Mesendoderm (in vitro differentiated cells): ENCODE data around the gene MRPL36.

Source experiments
- DNase-seq: peaks from one replicate; pipeline ENCODE4 v3.0.0; 2013
- H2AK5ac ChIP-seq: 2 replicates; pipeline ENCODE4 v1.6.1; 2013; ENCODE audit warnings: low read length, inconsistent platforms
- H2BK120ac ChIP-seq: 2 replicates; pipeline ENCODE4 v1.6.1; 2013; ENCODE audit warnings: low read depth, mild to moderate bottlenecking, low read length, moderate library complexity, mixed read lengths
- H2BK15ac ChIP-seq: replicated peaks from 2 replicates; pipeline ENCODE4 v1.6.1; 2013; ENCODE audit warnings: low read depth, mild to moderate bottlenecking, moderate library complexity
- H2BK5ac ChIP-seq: 2 replicates; pipeline ENCODE4 v1.6.1; 2013; ENCODE audit warnings: low read length, inconsistent platforms
- H3K18ac ChIP-seq: 2 replicates; pipeline ENCODE4 v1.6.1; 2013; ENCODE audit warnings: mild to moderate bottlenecking, low read length, mixed read lengths
- H3K23ac ChIP-seq: one replicate; pipeline ENCODE4 v1.6.1; 2013; ENCODE audit warnings: low read length
- H3K27ac ChIP-seq: 2 replicates; pipeline ENCODE4 v1.5.1; 2013; ENCODE audit warnings: low read depth, mild to moderate bottlenecking, inconsistent platforms, low read length, moderate library complexity
- H3K27me3 ChIP-seq: 2 replicates; pipeline ENCODE4 v1.6.1; 2013; ENCODE audit warnings: low read length, control low read depth, mild to moderate bottlenecking, inconsistent platforms; ENCODE audit not compliant: insufficient read depth, poor library complexity
- H3K36me3 ChIP-seq: 2 replicates; pipeline ENCODE4 v1.6.1; 2013; ENCODE audit warnings: low read length, inconsistent platforms; ENCODE audit not compliant: control insufficient read depth, insufficient read depth
- H3K4ac ChIP-seq: one replicate; pipeline ENCODE4 v1.6.1; 2013; ENCODE audit warnings: low read depth, mild to moderate bottlenecking, low read length, moderate library complexity
- H3K4me1 ChIP-seq: 2 replicates; pipeline ENCODE4 v1.6.1; 2013; ENCODE audit warnings: low read depth, low read length, inconsistent platforms; ENCODE audit not compliant: control insufficient read depth
- H3K4me2 ChIP-seq: 2 replicates; pipeline ENCODE4 v1.6.1; 2013; ENCODE audit warnings: low read length
- H3K4me3 ChIP-seq: 2 replicates; pipeline ENCODE4 v1.5.1; 2013; ENCODE audit warnings: mild to moderate bottlenecking, low read length
- H3K56ac ChIP-seq: one replicate; pipeline ENCODE4 v1.6.1; 2013; ENCODE audit warnings: low read length
- H3K79me1 ChIP-seq: 2 replicates; pipeline ENCODE4 v1.6.1; 2013; ENCODE audit warnings: low read length, inconsistent platforms
- H3K79me2 ChIP-seq: 2 replicates; pipeline ENCODE4 v1.6.1; 2013; ENCODE audit warnings: mild to moderate bottlenecking, low read length; ENCODE audit not compliant: control insufficient read depth, insufficient read depth
- H3K9ac ChIP-seq: 2 replicates; pipeline ENCODE4 v1.6.1; 2013; ENCODE audit warnings: low read length, inconsistent platforms
- H4K5ac ChIP-seq: one replicate; pipeline ENCODE4 v1.6.1; 2013; ENCODE audit warnings: low read length
- H4K8ac ChIP-seq: one replicate; pipeline ENCODE4 v1.6.1; 2013; ENCODE audit warnings: low read depth, mild to moderate bottlenecking, control low read depth, low read length, moderate library complexity
- WGBS: extraction: QIAGEN DNeasy Blood & Tissue Kit; methylation state at CpG from one replicate; pipeline ENCODE4 v1.1.7; 2013; ENCODE audit warnings: low lambda C conversion rate, missing lambda C conversion rate; ENCODE audit not compliant: insufficient coverage; ENCODE audit errors: extremely low coverage; 5-methylcytosine and 5-hydroxymethylcytosine counted together

The MRPL36 gene

DNA sequence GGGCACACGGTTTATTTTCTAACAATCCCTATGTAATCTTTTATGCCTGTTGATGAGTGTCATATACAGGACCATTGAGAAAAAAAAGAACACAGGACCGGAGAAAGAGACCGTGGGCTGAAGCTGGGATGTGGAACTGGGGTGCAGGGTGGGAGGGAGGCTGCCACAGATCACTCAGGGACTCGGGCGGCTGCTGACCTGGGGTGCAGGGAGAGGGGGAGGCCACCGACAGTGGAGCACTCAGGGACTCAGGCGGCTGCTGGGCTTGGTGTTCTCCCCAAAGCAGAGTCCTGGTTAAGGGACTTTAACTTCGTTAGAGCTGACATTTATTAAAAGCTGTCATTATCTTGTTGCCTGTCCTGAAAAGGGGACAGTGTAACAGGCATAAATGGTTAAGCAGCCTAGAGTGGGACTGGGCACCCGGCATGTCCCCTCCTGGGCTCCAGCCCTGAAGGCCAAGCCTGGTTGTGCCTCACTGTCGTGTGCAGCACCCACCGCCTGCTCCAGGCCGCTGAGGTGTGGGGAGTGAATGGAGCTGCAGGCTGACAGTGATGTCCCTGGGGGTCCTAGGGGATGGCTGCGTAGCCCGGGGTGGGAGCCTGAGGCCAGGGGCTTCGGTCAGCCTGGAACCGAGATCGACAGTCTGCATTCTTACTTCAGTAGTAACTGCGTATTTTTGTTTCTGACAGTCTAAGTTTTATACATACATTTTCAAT, 15.6 kb upstream of the MRPL36 start:
- Histone ChIP-seq H3K79me1 (peaks cover 7% of the 10 kb centered on the region), H2AK5ac (no peak overlapping the region), H3K4me1 (no peaks in the 10 kb centered on the region), H3K56ac (no peak overlapping the region), H3K9ac (no peak overlapping the region), H3K18ac (no peak overlapping the region), H4K8ac (no peak overlapping the region), H2BK5ac (no peak overlapping the region), H3K4ac (no peak overlapping the region), H3K4me2 (no peak overlapping the region), H3K36me3 (peaks cover 8% of the 10 kb centered on the region), H3K27ac (no peak overlapping the region), H2BK15ac (no peak overlapping the region), H3K23ac (no peak overlapping the region), H3K27me3 (no peaks in the 10 kb centered on the region), H3K4me3 (no peak overlapping the region), H4K5ac (no peak overlapping the region), H2BK120ac (no peak overlapping the region), H3K79me2 (peaks cover under 1% of the 10 kb centered on the region)
- WGBS: no CpG with 5 or more reads among the region's 18 CpGs
- no peak for DNase-seq

DNA sequence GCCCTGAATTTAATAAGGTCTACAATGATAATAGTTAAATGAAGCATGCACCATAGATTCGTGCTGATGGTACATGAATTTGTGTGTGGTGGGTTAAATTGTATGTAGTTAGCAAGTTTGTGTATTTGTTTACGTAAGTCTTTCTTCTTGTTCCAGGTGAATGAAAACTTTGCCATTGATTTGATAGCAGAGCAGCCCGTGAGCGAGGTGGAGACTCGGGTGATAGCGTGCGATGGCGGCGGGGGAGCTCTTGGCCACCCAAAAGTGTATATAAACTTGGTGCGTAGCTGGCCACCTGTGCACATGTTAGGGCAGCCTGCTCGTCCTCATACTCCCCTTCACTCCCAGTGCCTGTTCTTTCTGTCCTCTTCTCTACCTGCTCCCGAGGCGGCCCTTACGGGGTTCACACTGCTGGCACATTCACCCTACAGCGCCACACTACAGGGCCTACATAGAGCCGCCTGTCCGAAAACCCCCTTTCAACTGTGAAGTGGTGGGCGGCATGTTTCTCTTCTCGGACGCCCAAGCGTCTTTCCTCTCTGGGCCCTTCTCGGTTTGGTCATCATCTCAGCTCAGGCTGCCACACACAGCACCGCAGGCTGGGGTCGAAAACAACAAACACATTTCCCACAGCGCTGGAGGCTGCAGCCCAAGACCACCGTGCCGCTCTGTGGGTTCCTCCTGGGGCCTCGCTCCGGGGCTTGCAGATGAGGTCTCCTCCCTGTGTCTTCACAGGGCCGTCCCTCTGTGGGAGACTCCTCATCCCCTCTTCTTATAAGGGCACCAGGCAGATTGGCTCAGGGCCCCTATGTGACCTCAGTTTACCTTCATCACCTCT, 14.8 kb upstream of the MRPL36 start:
- DNase-seq: no peak
- H4K8ac ChIP-seq: no peak overlapping the region
- no peaks in the 10 kb centered on the region for H3K27me3 ChIP-seq
- no peak overlapping the region for H2BK120ac ChIP-seq
- no peak overlapping the region for H3K9ac ChIP-seq
- H3K27ac ChIP-seq: no peak overlapping the region
- no peaks in the 10 kb centered on the region for H3K4me1 ChIP-seq
- WGBS: 100% methylated on average over 2 of the region's 30 CpGs
- no peak overlapping the region for H3K4me3 ChIP-seq
- H3K79me1 ChIP-seq: peaks cover 11% of the 10 kb centered on the region
- H3K56ac ChIP-seq: no peak overlapping the region
- H3K79me2 ChIP-seq: peaks cover 6% of the 10 kb centered on the region
- H2BK15ac ChIP-seq: no peak overlapping the region
- H3K4me2 ChIP-seq: no peak overlapping the region
- H4K5ac ChIP-seq: no peak overlapping the region
- H3K36me3 ChIP-seq: peaks cover 10% of the 10 kb centered on the region
- H3K4ac ChIP-seq: no peak overlapping the region
- no peak overlapping the region for H3K18ac ChIP-seq
- H2BK5ac ChIP-seq: no peak overlapping the region
- H3K23ac ChIP-seq: no peak overlapping the region
- H2AK5ac ChIP-seq: no peak overlapping the region

DNA sequence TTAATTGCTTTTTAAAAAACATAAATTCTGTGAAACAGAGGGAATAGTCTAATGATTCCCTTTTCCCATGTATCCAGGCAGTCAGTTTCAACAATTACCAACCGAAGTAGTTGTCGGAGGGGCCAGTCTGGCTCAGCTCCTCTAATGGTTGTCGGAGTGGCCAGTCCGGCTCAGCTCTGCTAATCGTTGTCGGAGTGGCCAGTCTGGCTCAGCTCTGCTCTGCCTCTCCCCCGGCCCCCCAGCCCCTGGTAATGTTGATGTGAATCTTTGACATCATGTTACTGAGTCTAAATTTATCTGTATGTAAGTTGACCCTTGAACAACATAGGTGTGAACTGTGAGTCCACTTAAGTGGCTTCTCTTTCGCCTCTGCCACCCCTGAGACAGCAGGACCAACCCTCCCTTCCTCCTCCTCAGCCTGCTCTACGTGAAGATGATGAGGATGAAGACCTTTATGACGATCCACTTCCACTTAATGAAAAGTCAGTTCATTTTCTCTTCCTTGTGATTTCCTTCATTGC, 11.0 kb upstream of the MRPL36 start:
- H3K4me1 ChIP-seq: no peaks in the 10 kb centered on the region
- peaks cover 29% of the 10 kb centered on the region for H3K79me2 ChIP-seq
- H3K36me3 ChIP-seq: peaks cover 17% of the 10 kb centered on the region
- no peak overlapping the region for H2BK15ac ChIP-seq
- no peak overlapping the region for H3K4me3 ChIP-seq
- H3K56ac ChIP-seq: no peak overlapping the region
- peaks cover 16% of the 10 kb centered on the region for H3K79me1 ChIP-seq
- no peaks in the 10 kb centered on the region for H3K27me3 ChIP-seq
- H3K27ac ChIP-seq: no peak overlapping the region
- WGBS: no CpG with 5 or more reads among the region's 10 CpGs
- no peak overlapping the region for H2BK120ac ChIP-seq
- H4K5ac ChIP-seq: no peak overlapping the region
- H3K18ac ChIP-seq: no peak overlapping the region
- no peak overlapping the region for H3K9ac ChIP-seq
- H2BK5ac ChIP-seq: no peak overlapping the region
- no peak for DNase-seq
- H2AK5ac ChIP-seq: no peak overlapping the region
- no peak overlapping the region for H3K23ac ChIP-seq
- no peak overlapping the region for H3K4ac ChIP-seq
- H3K4me2 ChIP-seq: no peak overlapping the region
- no peak overlapping the region for H4K8ac ChIP-seq

DNA sequence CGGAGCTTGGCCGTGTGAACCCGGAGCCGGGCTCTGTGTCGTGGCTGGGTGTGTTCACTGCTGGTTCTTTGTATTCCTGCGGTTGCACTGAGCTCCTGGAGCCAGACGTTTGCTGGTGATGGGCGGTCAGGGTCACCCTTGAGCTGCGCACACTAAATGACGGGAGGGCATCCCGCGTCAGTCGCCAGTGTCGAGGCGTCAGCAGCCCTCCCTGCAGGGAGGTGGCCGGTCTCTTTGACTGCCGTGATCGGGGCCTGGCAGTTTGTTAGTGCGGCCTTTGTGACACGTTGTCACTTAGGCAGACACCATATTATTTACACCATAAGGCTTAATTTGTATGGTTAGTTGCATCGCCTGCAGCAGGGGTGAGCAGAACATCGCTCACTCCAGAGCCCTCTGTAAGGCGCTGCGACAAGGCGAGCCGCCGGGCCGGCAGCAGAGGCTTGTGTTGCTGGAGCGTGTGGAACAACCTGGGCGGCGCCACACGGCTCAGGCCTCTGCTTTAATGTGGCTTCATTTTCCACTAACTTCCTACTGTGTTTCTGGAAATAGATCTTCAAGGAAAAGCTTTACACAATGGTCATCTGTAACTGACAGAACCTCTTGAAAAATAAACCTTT, 9.9 kb upstream of the MRPL36 start:
- Histone ChIP-seq H4K5ac (no peak overlapping the region), H3K27ac (no peak overlapping the region), H4K8ac (no peak overlapping the region), H2AK5ac (no peak overlapping the region), H3K4me1 (no peaks in the 10 kb centered on the region), H3K9ac (no peak overlapping the region), H3K18ac (no peak overlapping the region), H2BK5ac (no peak overlapping the region), H3K23ac (no peak overlapping the region), H3K4ac (no peak overlapping the region), H3K27me3 (no peaks in the 10 kb centered on the region), H2BK120ac (no peak overlapping the region), H3K4me2 (no peak overlapping the region), H3K36me3 (peaks cover 17% of the 10 kb centered on the region), H3K79me2 (peaks cover 38% of the 10 kb centered on the region), H3K79me1 (peaks cover 18% of the 10 kb centered on the region), H2BK15ac (no peak overlapping the region), H3K56ac (no peak overlapping the region), H3K4me3 (no peak overlapping the region)
- DNase-seq: no peak
- no CpG with 5 or more reads among the region's 32 CpGs for WGBS

DNA sequence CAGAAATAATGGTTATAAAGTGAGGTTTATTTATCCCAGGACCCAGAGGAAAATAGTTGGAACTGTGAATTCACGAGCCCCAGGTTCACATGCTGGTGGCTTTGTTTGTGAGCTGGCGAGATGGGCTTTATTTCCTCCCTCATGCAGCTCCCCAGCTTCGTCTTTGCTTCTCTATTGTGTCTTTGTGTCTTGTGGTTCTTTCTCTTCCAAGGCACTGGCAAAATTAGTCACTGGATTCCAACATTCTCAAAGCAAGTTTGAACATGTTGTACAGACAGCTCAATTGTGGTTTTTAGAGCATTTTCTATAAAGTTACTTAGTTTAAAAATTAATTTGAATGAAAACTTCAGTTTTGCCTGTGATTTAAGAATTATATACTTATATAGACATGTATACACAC, 8.8 kb upstream of the MRPL36 start:
- peaks cover 25% of the 10 kb centered on the region for H3K79me1 ChIP-seq
- H2BK5ac ChIP-seq: no peak overlapping the region
- H2BK120ac ChIP-seq: no peak overlapping the region
- no peaks in the 10 kb centered on the region for H3K4me1 ChIP-seq
- H3K4ac ChIP-seq: no peak overlapping the region
- peaks cover 48% of the 10 kb centered on the region for H3K79me2 ChIP-seq
- DNase-seq: no peak
- no peak overlapping the region for H3K56ac ChIP-seq
- peaks cover 16% of the 10 kb centered on the region for H3K36me3 ChIP-seq
- no peak overlapping the region for H3K27ac ChIP-seq
- no peak overlapping the region for H2BK15ac ChIP-seq
- no peak overlapping the region for H3K4me2 ChIP-seq
- H3K4me3 ChIP-seq: no peak overlapping the region
- H4K5ac ChIP-seq: no peak overlapping the region
- H2AK5ac ChIP-seq: no peak overlapping the region
- WGBS: no CpG with 5 or more reads among the region's 3 CpGs
- no peak overlapping the region for H3K18ac ChIP-seq
- no peak overlapping the region for H3K9ac ChIP-seq
- H3K23ac ChIP-seq: no peak overlapping the region
- no peak overlapping the region for H4K8ac ChIP-seq
- H3K27me3 ChIP-seq: no peaks in the 10 kb centered on the region
